Fibroblast of gingiva (primary cell): ENCODE results near the gene PPP2R3C.
"Not testable (repeated sequence)": the region's sequence is repeated elsewhere in the genome, so short reads cannot be mapped to it uniquely, and the experiment has no call there.

Experiments used
- DNase-seq: peaks from one replicate; pipeline ENCODE4 v3.0.0-alpha.2; 2011; ENCODE audit warnings: low read depth

The PPP2R3C gene

GRCh38 chr14:35052637-35053036, 69.2 kb downstream of the PPP2R3C start:
- no peak for DNase-seq

DNA sequence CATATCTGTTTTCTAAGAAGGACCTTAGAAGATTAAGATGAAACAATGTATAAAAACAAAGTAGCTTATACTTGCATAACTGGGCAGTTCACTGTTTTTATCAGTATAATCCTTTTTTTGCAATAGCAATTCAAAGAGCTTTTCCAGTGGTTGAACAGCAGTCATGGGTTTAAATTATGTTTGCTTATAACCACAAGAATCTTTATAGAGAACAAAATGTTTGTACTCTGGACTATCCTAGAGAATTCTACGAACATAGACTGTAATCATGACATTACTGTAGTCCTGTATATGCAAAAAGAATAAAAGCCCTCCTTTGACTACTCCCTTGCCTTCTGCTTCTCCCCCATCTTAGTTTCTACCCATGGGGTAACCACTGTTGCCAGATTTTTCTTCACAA, 70.0 kb downstream of the PPP2R3C start:
- peak; percentile 19 for DNase-seq

DNA sequence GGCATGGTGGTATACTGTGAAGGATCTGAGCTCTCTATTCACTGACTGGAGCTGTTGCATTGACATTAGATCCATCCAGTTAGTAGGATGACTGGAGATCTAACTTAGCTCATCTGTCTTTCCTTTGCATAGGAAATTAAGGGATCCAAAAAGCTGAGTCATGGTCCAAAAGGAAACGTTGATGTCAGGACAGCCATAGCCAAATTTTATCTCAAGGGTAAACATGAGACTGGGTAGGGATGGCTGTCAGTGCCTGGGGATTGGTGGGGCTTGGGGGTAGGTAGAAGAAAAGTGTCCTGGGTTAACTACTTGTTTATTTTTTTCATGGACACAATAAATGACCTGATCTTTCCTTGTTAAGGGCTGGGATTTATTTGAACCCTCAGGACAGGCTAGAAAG, 71.1 kb downstream of the PPP2R3C start:
- DNase-seq: peak; percentile 74

DNA sequence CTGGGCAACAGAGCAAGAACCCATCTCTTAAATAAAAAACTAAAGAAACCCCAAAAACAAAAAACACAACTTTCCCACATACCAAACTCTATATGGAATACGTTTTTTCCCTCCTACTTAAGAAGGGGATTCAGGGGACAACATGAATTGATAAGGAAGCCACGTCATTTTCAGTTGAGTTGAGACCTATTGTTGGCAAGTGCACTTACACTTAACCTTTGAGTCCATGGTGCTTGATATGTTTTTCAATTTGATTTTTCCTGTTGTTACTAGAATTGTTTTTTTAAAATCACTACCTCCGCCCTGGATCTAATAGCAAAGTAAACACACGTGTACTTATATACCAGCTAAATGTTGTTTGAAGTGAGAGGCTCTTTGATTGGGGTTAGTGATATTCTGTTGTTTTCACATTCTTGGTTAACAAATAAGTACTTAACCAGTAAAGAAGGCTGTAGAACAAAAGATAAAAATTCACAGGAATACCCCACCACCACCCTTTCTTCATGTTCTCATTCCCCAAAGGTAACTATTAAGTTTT, 73.7 kb downstream of the PPP2R3C start:
- no peak for DNase-seq

- DNase-seq: no peak
Measured at GRCh38 chr14:35046751-35047536, 74.8 kb downstream of the PPP2R3C start.

GRCh38 chr14:35046048-35046750, 75.6 kb downstream of the PPP2R3C start, which contains the start of gene FAM177A1:
FAM177A1 (plus strand) TSS chr14:35046272; CDS start chr14:35046464, 192 bp downstream.
- peak; percentile 97 for DNase-seq

DNA sequence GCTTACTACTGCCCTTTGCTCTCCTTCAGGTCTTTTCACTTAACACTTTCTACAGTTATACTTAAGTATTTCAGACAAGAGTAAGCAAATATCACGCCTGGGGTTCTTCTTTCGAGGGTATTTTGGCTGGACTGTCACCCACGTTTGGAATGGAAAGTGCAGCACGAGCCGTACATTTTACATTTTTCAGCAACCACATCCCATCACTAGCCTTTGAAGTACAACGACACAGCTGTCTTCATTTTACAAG, 76.1 kb downstream of the PPP2R3C start:
- DNase-seq: no peak

GRCh38 chr14:35044939-35045797, 76.6 kb downstream of the PPP2R3C start:
- peak; percentile 57 for DNase-seq

DNA sequence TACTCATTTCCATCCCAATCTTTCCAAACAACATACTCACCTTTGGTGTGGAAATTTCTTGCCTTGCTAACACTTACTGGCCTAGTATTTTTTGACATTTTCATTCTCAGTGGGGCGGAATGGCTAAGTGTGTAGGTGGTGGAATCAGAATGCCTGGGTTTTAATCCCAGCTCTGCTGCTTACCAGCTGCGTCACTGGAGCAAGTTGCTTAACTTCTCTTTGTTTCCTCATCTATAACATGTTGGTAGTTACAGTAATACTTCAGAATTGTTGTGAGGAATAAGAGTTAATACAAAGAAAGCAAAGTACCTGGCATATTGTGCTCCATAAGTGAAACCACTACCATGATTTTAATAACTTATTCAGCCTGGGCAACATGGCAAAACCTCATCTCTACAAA, 78.7 kb downstream of the PPP2R3C start:
- peak; percentile 3 for DNase-seq

- no peak for DNase-seq
Measured at GRCh38 chr14:35042632-35043031, 79.2 kb downstream of the PPP2R3C start.

GRCh38 chr14:35038312-35038711, 83.5 kb downstream of the PPP2R3C start:
- DNase-seq: not testable (repeated sequence)
